ENCODE measurements around the gene ASF1B. TPM values are rescaled to one million over a fixed set of nuclear protein-coding genes. Genes with fewer than 3 reads are reported as not detected.

ASF1B gene
- total and polyA plus RNA-seq, 2 experiments from 2014 or later: 33.3 to 36.9 TPM

DNA sequence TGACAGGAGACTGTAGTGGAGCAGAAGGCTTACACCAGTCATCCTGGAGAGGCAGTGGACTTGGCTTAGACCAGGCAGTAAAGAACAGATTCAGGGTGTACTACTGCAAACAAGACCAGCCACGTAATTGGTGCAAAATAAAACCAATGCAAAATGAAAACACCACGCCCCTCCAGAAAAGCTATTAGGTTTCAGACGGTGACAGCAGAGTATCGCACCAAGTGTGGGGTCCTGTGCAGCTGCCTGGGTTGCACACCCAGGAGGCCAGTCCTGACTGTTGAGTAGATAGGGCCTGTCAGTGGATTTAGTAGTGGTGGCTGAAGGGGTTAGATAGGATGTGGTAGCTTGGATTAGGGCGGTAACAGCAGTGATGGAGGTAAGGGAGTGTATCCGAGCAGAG is 13.5 kb downstream of the ASF1B start:
- peaks cover 9% of the 10 kb centered on the region for H3K4me1 ChIP-seq (ENCODE audit: insufficient read depth)
- H3K4me1 Mint-ChIP-seq: peaks cover 9% of the 10 kb centered on the region
- no peaks in the 10 kb centered on the region; the same call in 1 of the 2 replicates for H3K36me3 ChIP-seq (ENCODE audit: insufficient read depth)
- H3K9me3 Mint-ChIP-seq: no peaks in the 10 kb centered on the region; the same call in 2 of the 3 replicates
- peaks cover 51% of the 10 kb centered on the region for H3K36me3 Mint-ChIP-seq (ENCODE audit: low read depth)
- TF ChIP-seq EZH2phosphoT487 (IDR thresholded peaks at IDR 0.05; ENCODE audit: unreplicated experiment): no peak
- TF ChIP-seq ZNF114 (CRISPR knock-in tag; IDR thresholded peaks at IDR 0.05): no peak
- TF ChIP-seq NANOG (IDR thresholded peaks at IDR 0.05; ENCODE audit: borderline replicate concordance): no peak
- no peak for TF ChIP-seq ZNF331 (CRISPR knock-in tag; IDR thresholded peaks at IDR 0.05; ENCODE audit: low read depth)
- no peak for TF ChIP-seq STAT1 (IDR thresholded peaks at IDR 0.05; ENCODE audit: unreplicated experiment)
- TF ChIP-seq ZNF462 (CRISPR knock-in tag; IDR thresholded peaks at IDR 0.05): no peak
- H2AFZ ChIP-seq: no peak overlapping the region
- peaks cover 15% of the 10 kb centered on the region; the same call in 1 of the 2 replicates for H3F3A ChIP-seq (replicated peaks; ENCODE audit: low read depth)
- peaks cover 21% of the 10 kb centered on the region for H3K27me3 Mint-ChIP-seq (ENCODE audit: insufficient read depth, low read depth, poor library complexity)
- no peaks in the 10 kb centered on the region for H3K79me2 ChIP-seq (replicated peaks; ENCODE audit: insufficient read depth)
- no peaks in the 10 kb centered on the region for H3K27me3 ChIP-seq (ENCODE audit: insufficient read depth)
- no peak for ATAC-seq
- H3K4me2 ChIP-seq: no peak overlapping the region
- H3K27ac Mint-ChIP-seq: no peak overlapping the region
- no peak overlapping the region for H3K27ac ChIP-seq (ENCODE audit: low read depth)
- no peaks in the 10 kb centered on the region for H3K9me2 ChIP-seq (ENCODE audit: insufficient read depth)
- no peak overlapping the region for H3K4me3 Mint-ChIP-seq
- H4K20me1 ChIP-seq (replicated peaks; ENCODE audit: insufficient read depth): peaks cover 3% of the 10 kb centered on the region
- no peak for DNase-seq (ENCODE audit: low spot score)
- no peak overlapping the region for H3K4me3 ChIP-seq

GRCh38 chr19:14120497-14120780 is 15.9 kb downstream of the ASF1B start:
- peaks cover 42% of the 10 kb centered on the region for H3K36me3 Mint-ChIP-seq (ENCODE audit: low read depth)
- H3K27me3 Mint-ChIP-seq (ENCODE audit: insufficient read depth, low read depth, poor library complexity): peaks cover 21% of the 10 kb centered on the region
- peaks cover 21% of the 10 kb centered on the region for H3K4me1 Mint-ChIP-seq
- H3K27ac Mint-ChIP-seq: no peak overlapping the region
- ATAC-seq (no peak), DNase-seq (ENCODE audit: low spot score) (no peak)
- H3K4me2 ChIP-seq: no peak overlapping the region
- H4K20me1 ChIP-seq (replicated peaks; ENCODE audit: insufficient read depth): peaks cover 14% of the 10 kb centered on the region
- no peak overlapping the region for H3K4me3 Mint-ChIP-seq
- H3K79me2 ChIP-seq (replicated peaks; ENCODE audit: insufficient read depth): peaks cover 15% of the 10 kb centered on the region
- peaks cover 15% of the 10 kb centered on the region; the same call in 1 of the 2 replicates for H3F3A ChIP-seq (replicated peaks; ENCODE audit: low read depth)
- no peak overlapping the region for H3K4me3 ChIP-seq
- no peak overlapping the region for H2AFZ ChIP-seq
- H3K27ac ChIP-seq (ENCODE audit: low read depth): no peak overlapping the region
- peaks cover 22% of the 10 kb centered on the region for H3K4me1 ChIP-seq (ENCODE audit: insufficient read depth)
- no peaks in the 10 kb centered on the region; the same call in 2 of the 3 replicates for H3K9me3 Mint-ChIP-seq
- no peaks in the 10 kb centered on the region; the same call in 1 of the 2 replicates for H3K36me3 ChIP-seq (ENCODE audit: insufficient read depth)
- no peaks in the 10 kb centered on the region for H3K27me3 ChIP-seq (ENCODE audit: insufficient read depth)
- H3K9me2 ChIP-seq (ENCODE audit: insufficient read depth): no peaks in the 10 kb centered on the region
- no peak for TF ChIP-seq EZH2phosphoT487 (IDR thresholded peaks at IDR 0.05; ENCODE audit: unreplicated experiment)
- no peak for TF ChIP-seq ZNF462 (CRISPR knock-in tag; IDR thresholded peaks at IDR 0.05)
- TF ChIP-seq JUNB (IDR thresholded peaks at IDR 0.05; ENCODE audit: unreplicated experiment): no peak

Measured in GM23338 (cell line).